HepG2 (cell line): Measurements from ENCODE around the gene TMEM114. TPM values are rescaled to one million over a fixed set of nuclear protein-coding genes. Genes with fewer than 3 reads are reported as not detected.

Experiments
- ATAC-seq: fragments of 200-7000 bp; cut with Tn5 transposase; 3 replicates; pipeline ENCODE4 v1.9.1; 2020; ENCODE audit warnings: mild to moderate bottlenecking, moderate library complexity
- BruUV-seq: library from RNA; stranded (reverse); fragments of 400-500 nt; replicated peaks from 2 replicates; lab custom pipeline; 2021; lab: Mats Ljungman, UMichigan
- CTCF ChIA-PET: fragments of 300-600 bp; formaldehyde crosslinking; extraction: SDS; loops from one replicate; lab custom pipeline; 2021; ENCODE audit warnings: low total read pairs, inconsistent platforms, low intra/inter-chr PET ratio; lab: Yijun Ruan, JAX
- POLR2A ChIA-PET: fragments of 350-600 bp; sonication (Branson Sonifier 250); formaldehyde crosslinking; loops from one replicate; lab custom pipeline; 2020; ENCODE audit warnings: antibody characterized with exemption, inconsistent platforms; lab: Yijun Ruan, JAX
- DNase-seq: peaks from one replicate; pipeline ENCODE4 v3.0.0-alpha.2; 2015; ENCODE audit warnings: low spot score
- FAIRE-seq: peaks from 3 replicates; lab custom pipeline; 2011; peaks lifted over from hg19 to GRCh38; lab: Jason Lieb, UNC
- H2AFZ ChIP-seq: one replicate; pipeline ENCODE4 v1.6.1; 2011; ENCODE audit warnings: low read length, inconsistent platforms
- H3K27ac ChIP-seq: fragments of 300-600 bp; 3 replicates; pipeline ENCODE4 v1.8.0; 2011; ENCODE audit warnings: mixed run types, mild to moderate bottlenecking, mixed read lengths, low read length, inconsistent platforms; ENCODE audit not compliant: insufficient read depth; ENCODE audit errors: extremely low read length
- H3K27me3 ChIP-seq, 2 experiments: fragments of 200-600 bp in 1 of 2; 2 replicates in 1 of 2; 3 replicates in 1 of 2; pipeline versions ENCODE4 v1.6.0 to v1.8.0; 2011; ENCODE audit warnings: low read length in 2 of 2, mild to moderate bottlenecking in 2 of 2, moderate library complexity in 2 of 2, inconsistent platforms in 1 of 2; ENCODE audit not compliant: insufficient read depth in 2 of 2, control insufficient read depth in 1 of 2
- H3K36me3 ChIP-seq, 2 experiments: fragments of 200-600 bp in 1 of 2; replicated peaks in 1 of 2; 2 replicates in 1 of 2; 3 replicates in 1 of 2; pipeline versions ENCODE4 v1.5.1 to v1.8.0; 2011; ENCODE audit warnings: low read length in 2 of 2, inconsistent platforms in 1 of 2; ENCODE audit not compliant: insufficient read depth in 2 of 2, control insufficient read depth in 1 of 2
- H3K4me1 ChIP-seq: 2 replicates; pipeline ENCODE4 v1.5.1; 2012; ENCODE audit warnings: low read length, inconsistent platforms; ENCODE audit not compliant: insufficient read depth
- H3K4me2 ChIP-seq: 2 replicates; pipeline ENCODE4 v1.6.0; 2011; ENCODE audit warnings: low read depth, low read length, inconsistent platforms
- H3K4me3 ChIP-seq, 3 experiments: fragments of 200-600 bp in 1 of 3; sonication (generic), shearing (Covaris generic) in 1 of 3; replicated peaks in 1 of 3; 2 replicates each; pipeline ENCODE4 v1.5.1; 2011 to 2016; ENCODE audit warnings: low read length in 3 of 3, inconsistent platforms in 2 of 3, low read depth in 2 of 3, mild to moderate bottlenecking in 2 of 3, control low read depth in 1 of 3, mixed read lengths in 1 of 3; ENCODE audit not compliant: insufficient read depth in 1 of 3
- H3K79me2 ChIP-seq: one replicate; pipeline ENCODE4 v1.6.1; 2011; ENCODE audit warnings: low read length, inconsistent platforms; ENCODE audit not compliant: insufficient read depth
- H3K9ac ChIP-seq: 2 replicates; pipeline ENCODE4 v1.6.0; 2011; ENCODE audit warnings: mild to moderate bottlenecking, low read depth, low read length, inconsistent platforms; ENCODE audit not compliant: insufficient read depth
- H3K9me3 ChIP-seq: 2 replicates; pipeline ENCODE4 v1.5.1; 2012; ENCODE audit warnings: mild to moderate bottlenecking, low read length
- H4K20me1 ChIP-seq: 2 replicates; pipeline ENCODE4 v1.6.0; 2011; ENCODE audit warnings: inconsistent platforms, mild to moderate bottlenecking, low read length, moderate library complexity; ENCODE audit not compliant: insufficient read depth
- ARID4A ChIP-seq: sonication (generic); formaldehyde crosslinking; IDR thresholded peaks from 2 replicates; pipeline ENCODE4 v1.5.0; 2020; ENCODE audit warnings: mild to moderate bottlenecking, missing genetic modification reagents, borderline replicate concordance
- FOXO4 ChIP-seq: sonication (generic); formaldehyde crosslinking; conservative IDR thresholded peaks from 2 replicates; pipeline ENCODE4 v1.8.1; 2023; ENCODE audit warnings: missing genetic modification reagents
- MAX ChIP-seq: IDR thresholded peaks from 2 replicates; pipeline ENCODE4 v1.6.1; 2012; ENCODE audit warnings: inconsistent platforms
- MYC ChIP-seq: sonication (generic); formaldehyde crosslinking; IDR thresholded peaks from 2 replicates; pipeline ENCODE4 v1.9.0; 2021; ENCODE audit warnings: missing genetic modification reagents, borderline replicate concordance
- NCOR1 ChIP-seq: fragments of 200-600 bp; sonication (generic); IDR thresholded peaks from 2 replicates; pipeline ENCODE4 v1.7.0; 2017; ENCODE audit warnings: antibody characterized with exemption, low read length, borderline replicate concordance
- NR2F2 ChIP-seq: IDR thresholded peaks from 2 replicates; pipeline ENCODE4 v1.6.1; 2012; ENCODE audit warnings: low read depth, inconsistent platforms, borderline replicate concordance
- NR2F6 ChIP-seq, 2 experiments: IDR thresholded peaks; 2 replicates each; pipeline ENCODE4 v1.6.1; 2016; ENCODE audit warnings: antibody characterized with exemption in 1 of 2, mild to moderate bottlenecking in 1 of 2
- SALL1 ChIP-seq: sonication (generic); formaldehyde crosslinking; IDR thresholded peaks from 2 replicates; pipeline ENCODE4 v1.8.0; 2022; ENCODE audit warnings: mild to moderate bottlenecking, missing genetic modification reagents
- SNAPC2 ChIP-seq: sonication (generic); formaldehyde crosslinking; IDR thresholded peaks from 2 replicates; pipeline ENCODE4 v1.8.1; 2022; ENCODE audit warnings: mild to moderate bottlenecking, missing genetic modification reagents
- TFAP4 ChIP-seq: sonication (generic); IDR thresholded peaks from 2 replicates; pipeline ENCODE4 v1.6.1; 2016; ENCODE audit warnings: low read depth, borderline replicate concordance
- TOPORS ChIP-seq: sonication (generic); formaldehyde crosslinking; IDR thresholded peaks from 2 replicates; pipeline ENCODE4 v1.8.0; 2023; ENCODE audit warnings: mild to moderate bottlenecking, missing genetic modification reagents
- ZBTB38 ChIP-seq: sonication (generic); formaldehyde crosslinking; IDR thresholded peaks from 2 replicates; pipeline ENCODE4 v1.5.1; 2020; ENCODE audit warnings: mild to moderate bottlenecking, missing genetic modification reagents
- ZFP91 ChIP-seq: sonication (generic); formaldehyde crosslinking; IDR thresholded peaks from 2 replicates; pipeline ENCODE4 v1.9.0; 2022; ENCODE audit warnings: missing genetic modification reagents, mild to moderate bottlenecking, borderline replicate concordance
- WGBS: methylation state at CpG from one replicate; pipeline ENCODE4 v1.1.6; 2017; ENCODE audit warnings: low lambda C conversion rate; 5-methylcytosine and 5-hydroxymethylcytosine counted together
- in situ Hi-C: cut with HindIII; loops from 2 replicates; pipeline ENCODE4 v1.10.0; 2017; ENCODE audit warnings: low pct_unique_long_range_greater_than_20kb; ENCODE audit not compliant: extremely low pct_ligation_motif_present
- intact Hi-C: fragments of 100-400 bp; cut with micrococcal nuclease; formaldehyde crosslinking; loops from one replicate; pipeline ENCODE4 v1.10.0; 2022; ENCODE audit not compliant: unreplicated experiment
- polyA plus RNA-seq, 8 experiments: library from polyadenylated mRNA; depleted of rRNA in 3 of 8; stranded (reverse) in 7 of 8; unstranded in 1 of 8; fragments of >200 nt; fragmentation: Illumina TruSeq in 4 of 8; extraction: Trizol in 4 of 8; gene quantifications; 2 replicates each; pipeline versions ENCODE4 v1.2.1 to v1.2.3, GENCODE V29; 2011 to 2016; ENCODE audit warnings: low read depth in 4 of 8, missing spikeins in 1 of 8, mixed read lengths in 1 of 8; ENCODE audit not compliant: insufficient read depth in 1 of 8
- total RNA-seq, 5 experiments: library from RNA; depleted of rRNA; stranded (reverse); fragments of >200 nt; fragmentation: Illumina TruSeq; extraction: Trizol; gene quantifications; 2 replicates each; pipeline ENCODE4 v1.2.3, GENCODE V29; 2016; ENCODE audit warnings: low read depth in 1 of 5

The TMEM114 gene
- total and polyA plus RNA-seq, 2 of the 13 experiments (the other 11 are each of a cell fraction or from before 2014, with no cell fraction given), result not detected

- Histone ChIP-seq H2AFZ (no peak overlapping the region), H4K20me1 (no peaks in the 10 kb centered on the region), H3K27ac (no peak overlapping the region), H3K27me3 (peaks cover 0 to 12% of the 10 kb centered on the region in 2 experiments; a peak in 2 of 5 replicates), H3K9me3 (no peaks in the 10 kb centered on the region), H3K4me1 (peaks cover 88% of the 10 kb centered on the region), H3K9ac (no peak overlapping the region), H3K4me2 (no peak overlapping the region), H3K79me2 (no peaks in the 10 kb centered on the region), H3K36me3 (no peaks in the 10 kb centered on the region), H3K4me3 (no peak overlapping the region)
- intact Hi-C loops (no loop called here), in situ Hi-C loops (no loop called here)
- DNase-seq, result no peak
- BruUV-seq, result no TSS peak
- 68% methylated on average over 8 of the region's 8 CpGs for WGBS
- ChIA-PET CTCF (no interaction called here), POLR2A (no interaction called here)
- TF ChIP-seq NR2F2 (0 out of 2 replicates have a peak, but pooled peaks have one; percentile 36), ZFP91 (CRISPR knock-in tag) (no peak), TFAP4 (peak; percentile 52), NCOR1 (peak; percentile 8; the same call in 1 of the 2 replicates), TOPORS (CRISPR knock-in tag) (no peak), SNAPC2 (CRISPR knock-in tag) (no peak), MYC (CRISPR knock-in tag) (0 out of 2 replicates have a peak, but pooled peaks have one; percentile 22), ZBTB38 (CRISPR knock-in tag) (0 out of 2 replicates have a peak, but pooled peaks have one; percentile 4), SALL1 (CRISPR knock-in tag) (0 out of 2 replicates have a peak, but pooled peaks have one; percentile 15), NR2F6 (IDR thresholded peaks at IDR 0.05) (0 out of 2 replicates have a peak, but pooled peaks have one; percentile 11), NR2F6 (CRISPR knock-in tag; IDR thresholded peaks at IDR 0.05) (no peak), ARID4A (CRISPR knock-in tag) (0 out of 2 replicates have a peak, but pooled peaks have one; percentile 18), MAX (peak; percentile 15; the same call in 1 of the 2 replicates), FOXO4 (CRISPR knock-in tag) (no peak)
- FAIRE-seq, result no peak
- no peak for ATAC-seq
These were observed 42.5 kb downstream of the TMEM114 start for GRCh38 chr16:8547762-8548161.
